Activated CD4-positive, CD25-positive, alpha-beta regulatory T cell treated with anti-CD3 and anti-CD28 coated beads, Interleukin-2, amount 50 U/mL, for 16 hours (primary cell): ENCODE data around the gene HPRT1.

Experiments used
- DNase-seq: peaks from one replicate; pipeline ENCODE4 v3.0.0-alpha.2; 2020; ENCODE audit warnings: low read depth, low spot score

The HPRT1 gene

DNA sequence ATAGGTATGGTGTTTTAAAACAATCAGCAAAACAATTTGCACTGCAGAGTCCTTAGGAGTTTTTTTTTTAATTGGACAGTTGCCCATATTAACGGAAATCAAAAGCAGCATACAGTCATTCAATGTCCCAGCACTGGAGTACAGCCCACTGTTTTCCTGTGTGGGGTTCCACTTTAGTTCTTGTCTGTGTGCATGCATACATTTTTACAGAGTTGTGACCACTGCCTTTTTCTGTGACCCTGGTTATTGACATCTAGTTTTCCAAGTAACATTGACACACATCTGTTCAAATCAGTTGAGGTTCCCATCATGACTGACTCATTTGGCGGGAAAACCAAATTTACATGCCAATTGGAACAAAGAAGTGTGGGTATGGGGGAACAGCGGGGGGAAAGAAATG is 83.3 kb downstream of the HPRT1 start:
- DNase-seq: no peak

DNA sequence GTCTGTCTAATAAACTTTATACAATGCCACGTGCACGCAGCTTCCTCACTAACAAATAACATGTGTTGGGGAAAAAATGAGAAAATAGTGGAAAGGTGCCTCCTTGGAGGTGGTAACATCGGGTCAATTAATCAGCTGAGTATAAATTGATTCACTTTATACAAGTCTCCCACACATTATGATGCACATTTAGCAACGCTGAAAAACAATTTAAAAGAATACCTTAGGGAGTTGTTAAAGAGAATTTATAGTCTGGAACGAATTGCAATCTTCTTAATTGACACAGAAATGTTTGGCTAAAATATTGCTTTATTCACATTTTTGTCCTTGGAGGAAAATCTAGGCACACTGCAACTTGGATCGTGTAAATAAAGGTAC is 84.2 kb downstream of the HPRT1 start:
- no peak for DNase-seq

DNA sequence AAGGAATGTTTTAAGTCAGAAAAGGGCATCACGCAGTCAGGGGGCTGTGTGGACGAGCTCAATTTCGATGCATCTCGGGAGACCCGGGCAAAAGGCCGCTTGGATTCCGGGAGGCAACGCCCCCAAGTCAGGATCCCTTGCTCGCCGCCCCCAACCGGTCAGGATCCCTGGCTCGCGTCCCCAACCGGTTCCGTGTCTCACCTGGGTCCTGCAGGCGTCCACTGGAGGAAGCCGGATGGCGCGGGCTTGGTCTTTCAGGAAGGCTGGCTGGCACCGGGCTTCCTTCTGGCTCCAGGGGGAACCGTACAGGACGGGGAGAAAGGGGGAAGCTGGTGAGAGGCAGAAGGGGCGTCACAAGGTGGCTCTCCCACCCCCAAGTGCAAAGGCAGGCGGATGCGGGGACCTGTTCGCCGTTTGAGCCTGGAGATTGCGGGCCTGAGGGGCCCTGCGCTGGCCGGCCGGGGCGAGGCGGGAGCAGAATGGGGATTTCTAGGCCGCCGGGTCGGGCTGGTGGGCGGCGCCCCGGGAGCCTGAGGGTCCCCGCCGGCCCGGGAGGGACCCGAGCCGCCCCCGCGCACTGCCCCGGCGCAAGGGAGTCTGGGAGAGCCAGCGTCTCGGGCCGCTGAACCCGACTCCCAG is 84.7 kb downstream of the HPRT1 start:
- DNase-seq: no peak

DNA sequence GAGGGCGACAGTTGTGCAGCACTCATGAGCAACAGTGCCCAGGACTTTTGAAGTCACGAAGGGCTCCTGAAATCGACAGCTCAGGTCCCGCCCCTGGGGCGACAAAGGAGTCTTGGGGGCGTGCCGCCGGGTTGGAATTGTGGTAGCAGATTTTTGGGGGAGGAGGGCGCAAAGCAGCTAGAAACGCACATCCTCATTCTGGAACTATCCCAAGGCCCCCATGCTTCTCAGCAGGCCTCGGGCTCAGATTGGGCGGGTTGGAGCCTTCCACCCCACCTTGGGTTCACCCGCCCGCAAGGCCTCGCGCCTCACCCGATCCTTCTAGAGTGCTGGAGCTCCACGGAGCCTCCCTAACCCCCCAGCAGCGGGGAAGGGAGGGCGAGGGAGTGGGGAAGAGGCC is 85.5 kb downstream of the HPRT1 start:
- DNase-seq: no peak

DNA sequence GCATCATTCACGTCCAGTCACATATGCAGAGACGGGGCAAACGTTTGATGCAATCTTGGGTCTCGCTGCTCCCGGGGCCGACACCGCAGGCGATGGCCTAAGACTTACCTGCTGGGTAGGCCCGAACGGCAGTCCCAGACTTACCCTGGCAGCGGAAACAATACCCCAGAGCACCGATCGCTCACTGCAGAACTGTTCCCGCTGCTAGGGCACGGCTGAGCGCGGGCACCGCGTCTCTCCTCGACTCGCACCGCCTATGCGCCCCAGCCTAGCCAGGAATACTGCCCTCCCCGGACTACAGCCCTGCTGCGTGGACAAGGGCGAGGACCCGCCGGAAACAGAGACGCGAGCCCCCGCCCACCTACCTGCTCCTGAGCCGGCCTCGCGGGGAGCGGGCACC is 86.2 kb downstream of the HPRT1 start:
- DNase-seq: no peak

DNA sequence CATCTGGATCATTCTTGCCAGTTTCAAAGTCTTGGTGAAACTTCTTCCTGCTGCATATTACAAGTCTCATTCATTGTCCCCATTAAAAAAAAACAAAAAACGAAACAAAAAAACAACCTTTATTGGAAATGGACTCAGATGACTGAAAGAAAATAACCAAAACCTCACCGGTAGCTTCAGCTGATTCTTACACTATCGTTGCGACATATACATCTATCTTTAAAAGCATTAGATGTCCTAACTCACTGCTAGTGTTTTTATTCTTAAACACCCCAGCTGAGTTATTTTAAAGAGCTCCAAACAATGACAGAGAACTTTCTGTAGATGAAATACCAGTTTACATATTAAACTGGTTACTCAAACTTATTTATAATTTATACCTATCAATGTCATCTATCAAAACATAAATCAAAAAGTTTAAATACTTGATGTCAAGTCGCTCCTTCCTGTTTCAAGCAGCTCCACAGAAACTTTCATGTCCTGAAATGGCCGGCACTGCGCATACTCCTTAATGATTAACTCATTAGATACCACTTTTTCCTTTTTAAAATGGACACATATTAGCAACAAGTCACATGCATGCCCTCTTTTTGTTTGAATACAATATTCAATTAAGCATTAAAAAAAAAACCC is 87.2 kb downstream of the HPRT1 start:
- DNase-seq: no peak

DNA sequence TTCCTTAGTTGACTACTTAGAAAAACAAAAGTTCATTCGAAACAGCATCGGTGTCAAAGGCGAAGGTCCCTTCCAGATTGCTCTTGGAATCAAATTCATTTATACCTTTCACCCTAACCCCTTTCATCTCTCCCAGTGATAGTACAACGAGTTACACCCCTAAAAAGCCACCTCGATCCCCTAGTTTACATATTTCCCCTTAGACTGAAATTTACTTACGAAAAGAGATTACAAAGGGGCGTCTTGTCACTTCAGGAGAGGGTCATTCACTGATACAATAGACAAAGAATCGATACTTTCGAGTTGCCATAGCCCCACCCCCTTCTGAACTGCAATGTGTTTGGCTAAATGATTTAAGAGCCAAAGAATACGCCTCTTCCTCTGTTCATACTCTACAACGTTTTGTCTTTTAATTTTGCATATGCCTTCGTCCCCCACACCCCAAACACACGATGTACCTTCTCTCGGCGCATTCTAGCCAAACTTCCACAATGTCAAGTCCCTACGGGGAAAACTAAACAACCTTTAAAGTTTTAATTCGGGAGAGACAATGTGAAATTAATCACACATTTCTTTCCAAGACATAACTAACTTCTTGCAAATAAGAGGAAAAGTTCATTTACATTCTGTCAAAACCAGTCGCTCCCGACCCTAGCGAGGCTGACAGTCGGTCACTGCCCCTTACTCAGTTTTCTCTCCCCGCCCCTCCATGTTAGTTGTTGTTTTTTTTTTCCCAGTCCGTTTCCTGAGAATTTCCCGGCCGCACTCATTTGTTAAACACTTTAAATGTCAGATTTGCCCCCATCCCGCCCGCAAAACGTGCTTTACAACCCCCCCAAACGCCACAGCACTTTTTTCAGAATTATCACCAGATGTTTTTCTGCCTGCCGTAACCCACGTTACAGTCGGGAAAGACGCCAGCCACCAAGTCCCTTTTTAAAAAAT is 88.6 kb downstream of the HPRT1 start:
- DNase-seq: no peak
